Stomach (tissue), 9 donors: ENCODE data around the gene SSBP3. TPM values are rescaled to one million over a fixed set of nuclear protein-coding genes. Genes with fewer than 3 reads are reported as not detected.
"Not testable (repeated sequence)": the region's sequence is repeated elsewhere in the genome, so short reads cannot be mapped to it uniquely, and the experiment has no call there.

Experiments
- DNase-seq, 2 donors: peaks; one replicate each; pipeline versions ENCODE4 v3.0.0 to v3.0.0-alpha.2; 2013 to 2019
- H3K27ac ChIP-seq, 5 donors: fragments of 200-600 bp in 4 of 5; sonication (generic) in 4 of 5; one replicate each; pipeline ENCODE4 v1.5.1; 2013 to 2019; ENCODE audit warnings: mild to moderate bottlenecking in 1 of 5, moderate library complexity in 1 of 5
- H3K27me3 ChIP-seq, 3 donors: fragments of 200-600 bp; sonication (generic); one replicate each; pipeline ENCODE4 v1.5.1; 2017 to 2019; ENCODE audit warnings: mixed run types in 1 of 3
- H3K36me3 ChIP-seq, 4 donors: fragments of 200-600 bp; sonication (generic); 1 replicate in 3 of 4; 2 replicates in 1 of 4; pipeline ENCODE4 v1.5.1; 2016 to 2019
- H3K4me1 ChIP-seq, 4 donors: fragments of 200-600 bp; sonication (generic); one replicate each; pipeline ENCODE4 v1.5.1; 2016 to 2019
- H3K4me3 ChIP-seq, 4 donors: fragments of 200-600 bp; sonication (generic) in 3 of 4; one replicate each; pipeline ENCODE4 v1.5.1; 2016 to 2019; ENCODE audit warnings: mild to moderate bottlenecking in 1 of 4
- H3K9me3 ChIP-seq, 4 donors: fragments of 200-600 bp; sonication (generic); one replicate each; pipeline ENCODE4 v1.5.1; 2016 to 2019
- CTCF ChIP-seq, 7 experiments: fragments of 450-650 bp in 4 of 7; fragments of 200-600 bp in 3 of 7; sonication (generic) in 3 of 7; IDR thresholded peaks; one replicate each; pipeline ENCODE4 v1.5.1; 2016 to 2019; ENCODE audit warnings: antibody characterized with exemption in 7 of 7, control low read depth in 2 of 7, mild to moderate bottlenecking in 1 of 7
- EP300 ChIP-seq: sonication (generic); formaldehyde crosslinking; IDR thresholded peaks from one replicate; pipeline ENCODE4 v1.6.1; 2017; ENCODE audit warnings: antibody characterized with exemption
- POLR2A ChIP-seq, 4 donors: fragments of 450-650 bp; IDR thresholded peaks; one replicate each; pipeline ENCODE4 v1.6.1; 2016; ENCODE audit warnings: antibody characterized with exemption in 4 of 4, control low read depth in 2 of 4, mild to moderate bottlenecking in 1 of 4, moderate library complexity in 1 of 4
- POLR2AphosphoS5 ChIP-seq, 3 donors: sonication (generic); formaldehyde crosslinking; IDR thresholded peaks; one replicate each; pipeline ENCODE4 v1.6.1; 2016; ENCODE audit warnings: antibody characterized with exemption in 3 of 3
- WGBS, 5 donors: extraction: QIAGEN DNeasy Blood & Tissue Kit in 3 of 5; methylation state at CpG; one replicate each; pipeline versions ENCODE4 v1.1.5 to v1.1.7; 2013 to 2018; 5-methylcytosine and 5-hydroxymethylcytosine counted together
- intact Hi-C: fragments of 100-400 bp; cut with DNase I; formaldehyde crosslinking; loops from one replicate; pipeline ENCODE4 v1.15.1; 2023; ENCODE audit warnings: low total_unique reads
- polyA plus RNA-seq, 3 donors: library from polyadenylated mRNA; stranded (reverse); fragments of 200-250 nt; gene quantifications; one replicate each; pipeline ENCODE4 v1.2.3, GENCODE V29; 2013
- total RNA-seq, 5 donors: library from RNA; depleted of rRNA; stranded (reverse); fragments of >200 nt; gene quantifications; one replicate each; pipeline versions ENCODE4 v1.1.0 to v1.2.3, GENCODE V29; 2014 to 2016
- donor health status: healthy with polysubstance abuse.
- donor health status: Bipolar disorder and iron deficiency.
- donor health status: healthy.

The SSBP3 gene
- total and polyA plus RNA-seq, 8 donors, result 4.3 to 100 (median 38.1) TPM

- H3K9me3 ChIP-seq, result no peaks in the 10 kb centered on the region
- H3K36me3 ChIP-seq, result no peaks in the 10 kb centered on the region
- H3K27ac ChIP-seq, result no peak overlapping the region
- WGBS, 5 donors, result 89 to 93% (median 91%) methylated on average over 6 of the region's 6 CpGs
- no peak overlapping the region for H3K4me3 ChIP-seq
- no peak for DNase-seq
- intact Hi-C loops, result no loop called here
- no peaks in the 10 kb centered on the region for H3K27me3 ChIP-seq
- no peaks in the 10 kb centered on the region for H3K4me1 ChIP-seq
- TF ChIP-seq CTCF (IDR thresholded peaks at IDR 0.05) (no peak), POLR2A (IDR thresholded peaks at IDR 0.05) (no peak), EP300 (no peak), POLR2AphosphoS5 (IDR thresholded peaks at IDR 0.05) (no peak)
These were observed 23.6 kb upstream of the SSBP3 start for GRCh38 chr1:54429838-54430237.

- DNase-seq, result no peak
- no peaks in the 10 kb centered on the region for H3K36me3 ChIP-seq
- no peaks in the 10 kb centered on the region for H3K9me3 ChIP-seq
- H3K4me1 ChIP-seq, result no peaks in the 10 kb centered on the region
- intact Hi-C loops, result no loop called here
- H3K27ac ChIP-seq, result no peak overlapping the region
- H3K4me3 ChIP-seq, result no peak overlapping the region
- TF ChIP-seq POLR2A (IDR thresholded peaks at IDR 0.05) (no peak), CTCF (IDR thresholded peaks at IDR 0.05) (no peak), POLR2AphosphoS5 (IDR thresholded peaks at IDR 0.05) (no peak), EP300 (no peak)
- WGBS, 5 donors, result 74 to 81% (median 78%) methylated on average over 10 of the region's 10 CpGs
- H3K27me3 ChIP-seq, result no peaks in the 10 kb centered on the region
These were observed 22.8 kb upstream of the SSBP3 start for GRCh38 chr1:54428837-54429518.

GRCh38 chr1:54425152-54425584, 19.0 kb upstream of the SSBP3 start:
- intact Hi-C loops, result no loop called here
- Histone ChIP-seq H3K27me3 (no peaks in the 10 kb centered on the region), H3K9me3 (no peaks in the 10 kb centered on the region), H3K4me1 (no peaks in the 10 kb centered on the region), H3K4me3 (no peak overlapping the region), H3K27ac (no peak overlapping the region), H3K36me3 (no peaks in the 10 kb centered on the region)
- DNase-seq, result no peak
- no peak for TF ChIP-seq EP300
- WGBS, 5 donors, result 65 to 85% (median 80%) methylated on average over 9 of the region's 9 CpGs

GRCh38 chr1:54424398-54424797, 18.2 kb upstream of the SSBP3 start:
- Histone ChIP-seq H3K4me3 (no peak overlapping the region), H3K36me3 (no peaks in the 10 kb centered on the region), H3K27me3 (no peaks in the 10 kb centered on the region), H3K27ac (no peak overlapping the region), H3K4me1 (no peaks in the 10 kb centered on the region), H3K9me3 (no peaks in the 10 kb centered on the region)
- intact Hi-C loops, result no loop called here
- TF ChIP-seq CTCF (IDR thresholded peaks at IDR 0.05) (no peak), POLR2AphosphoS5 (IDR thresholded peaks at IDR 0.05) (no peak), POLR2A (IDR thresholded peaks at IDR 0.05) (no peak), EP300 (no peak)
- WGBS, 5 donors, result 74 to 91% (median 84%) methylated on average over 2 of the region's 2 CpGs
- DNase-seq, result no peak

- H3K36me3 ChIP-seq, result no peaks in the 10 kb centered on the region
- no peaks in the 10 kb centered on the region for H3K9me3 ChIP-seq
- DNase-seq, result no peak
- no peak overlapping the region for H3K27ac ChIP-seq
- intact Hi-C loops, result no loop called here
- no peaks in the 10 kb centered on the region for H3K27me3 ChIP-seq
- WGBS, 5 donors, result 41 to 59% (median 48%) methylated on average over 4 of the region's 4 CpGs
- no peak overlapping the region for H3K4me3 ChIP-seq
- H3K4me1 ChIP-seq, result no peaks in the 10 kb centered on the region
- TF ChIP-seq EP300 (no peak), POLR2A (IDR thresholded peaks at IDR 0.05) (no peak), POLR2AphosphoS5 (IDR thresholded peaks at IDR 0.05) (no peak), CTCF (IDR thresholded peaks at IDR 0.05) (no peak)
These were observed 14.9 kb upstream of the SSBP3 start for GRCh38 chr1:54421101-54421504.

GRCh38 chr1:54418598-54418997, 12.4 kb upstream of the SSBP3 start:
- DNase-seq, H3K27ac ChIP-seq: not testable (repeated sequence)
- WGBS, 5 donors, result 82 to 92% (median 90%) methylated on average over 6 of the region's 6 CpGs

More at GRCh38 chr1:54418598-54418997, 12.4 kb upstream of the SSBP3 start:
- H3K27me3 ChIP-seq, H3K36me3 ChIP-seq, H3K9me3 ChIP-seq, H3K4me1 ChIP-seq, H3K4me3 ChIP-seq, intact Hi-C loops: not testable (repeated sequence)
